GM12873 (cell line): Measurements from ENCODE around the gene VWF.

Experiments used
- CTCF ChIP-seq: IDR thresholded peaks from 2 replicates; pipeline ENCODE4 v1.5.1; 2012; ENCODE audit warnings: low read depth, mild to moderate bottlenecking, moderate library complexity, low read length, control low read depth; ENCODE audit not compliant: insufficient read depth; ENCODE audit errors: missing control alignments

VWF gene

GRCh38 chr12:6124411-6125309, at the start of gene VWF:
Gene VWF, minus strand, starts transcription at chr12:6124670. Its CDS starts 1,474 bp downstream, at chr12:6123196.
- no peak for TF ChIP-seq CTCF

GRCh38 chr12:6172862-6173261, 48.4 kb upstream of the VWF start:
- TF ChIP-seq CTCF: no peak

- TF ChIP-seq CTCF: no peak
These were observed 47.6 kb upstream of the VWF start for GRCh38 chr12:6172086-6172485.

GRCh38 chr12:6171409-6172015, 47.0 kb upstream of the VWF start:
- no peak for TF ChIP-seq CTCF

GRCh38 chr12:6167327-6168280, 43.1 kb upstream of the VWF start:
- TF ChIP-seq CTCF: no peak

- TF ChIP-seq CTCF: no peak
These were observed 42.3 kb upstream of the VWF start for GRCh38 chr12:6166808-6167207.
